AG04449 (cell line): Measurements from ENCODE around the gene TSPAN9.

Source experiments
- CTCF ChIA-PET: fragments of 350-600 bp; formaldehyde crosslinking; extraction: SDS; loops from one replicate; lab custom pipeline; 2021; ENCODE audit warnings: antibody characterized with exemption; lab: Yijun Ruan, JAX
- POLR2A ChIA-PET: fragments of 400-600, 350-600 bp; formaldehyde crosslinking; extraction: SDS; loops from one replicate; lab custom pipeline; 2020; ENCODE audit warnings: antibody characterized with exemption, inconsistent platforms; lab: Yijun Ruan, JAX
- DNase-seq: peaks from one replicate; pipeline ENCODE4 v3.0.0-alpha.2; 2010; ENCODE audit warnings: low read depth, low spot score
- H3K4me3 ChIP-seq: 2 replicates; pipeline ENCODE4 v1.5.1; 2011; ENCODE audit warnings: low read depth, mild to moderate bottlenecking, control low read depth, low read length
- TF ChIP-seq, protein P1 (sequence below): IDR thresholded peaks from one replicate; pipeline ENCODE4 v1.5.1; 2011; ENCODE audit warnings: mild to moderate bottlenecking, moderate library complexity, low read length, control low read depth, inconsistent platforms; ENCODE audit not compliant: insufficient read depth; ENCODE audit errors: missing control alignments

Gene TSPAN9

GRCh38 chr12:3042394-3042793, 34.8 kb upstream of the TSPAN9 start:
- TF ChIP-seq, protein P1, sequence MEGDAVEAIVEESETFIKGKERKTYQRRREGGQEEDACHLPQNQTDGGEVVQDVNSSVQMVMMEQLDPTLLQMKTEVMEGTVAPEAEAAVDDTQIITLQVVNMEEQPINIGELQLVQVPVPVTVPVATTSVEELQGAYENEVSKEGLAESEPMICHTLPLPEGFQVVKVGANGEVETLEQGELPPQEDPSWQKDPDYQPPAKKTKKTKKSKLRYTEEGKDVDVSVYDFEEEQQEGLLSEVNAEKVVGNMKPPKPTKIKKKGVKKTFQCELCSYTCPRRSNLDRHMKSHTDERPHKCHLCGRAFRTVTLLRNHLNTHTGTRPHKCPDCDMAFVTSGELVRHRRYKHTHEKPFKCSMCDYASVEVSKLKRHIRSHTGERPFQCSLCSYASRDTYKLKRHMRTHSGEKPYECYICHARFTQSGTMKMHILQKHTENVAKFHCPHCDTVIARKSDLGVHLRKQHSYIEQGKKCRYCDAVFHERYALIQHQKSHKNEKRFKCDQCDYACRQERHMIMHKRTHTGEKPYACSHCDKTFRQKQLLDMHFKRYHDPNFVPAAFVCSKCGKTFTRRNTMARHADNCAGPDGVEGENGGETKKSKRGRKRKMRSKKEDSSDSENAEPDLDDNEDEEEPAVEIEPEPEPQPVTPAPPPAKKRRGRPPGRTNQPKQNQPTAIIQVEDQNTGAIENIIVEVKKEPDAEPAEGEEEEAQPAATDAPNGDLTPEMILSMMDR = no peak
- ChIA-PET POLR2A (no interaction called here), CTCF (interaction anchor here (0.6 to 2.7 kb wide), 33 partner anchors 9 to 359 kb away, joined by 3 to 31 read pairs (median 5); partner anchors contain the start of genes ITFG2, NRIP2 and TEX52)
- no peak overlapping the region for H3K4me3 ChIP-seq
- DNase-seq = no peak

DNA sequence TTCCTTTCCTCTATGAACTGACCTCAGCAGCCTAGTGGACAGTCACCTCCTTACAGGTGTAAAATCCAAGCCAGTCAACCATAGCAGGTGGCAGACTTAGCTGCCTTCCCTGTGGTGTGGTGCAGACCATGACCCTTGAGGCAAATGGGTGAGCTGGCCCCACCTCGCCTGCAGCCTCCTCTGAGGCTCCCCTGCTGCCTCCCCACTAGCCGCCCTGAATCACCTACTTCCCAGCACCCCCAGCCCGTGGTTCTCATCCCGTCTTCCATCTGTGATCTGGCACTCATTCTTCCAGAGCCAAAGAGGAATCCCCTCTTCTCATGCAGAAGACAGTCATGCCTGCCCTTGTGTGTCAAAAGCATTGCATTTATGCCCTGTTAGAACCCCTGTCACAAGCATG, 34.4 kb upstream of the TSPAN9 start:
- TF ChIP-seq, protein P1 = no peak
- DNase-seq = no peak
- H3K4me3 ChIP-seq = no peak overlapping the region
- ChIA-PET POLR2A (no interaction called here), CTCF (interaction anchor here (0.6 to 2.7 kb wide), 20 partner anchors 9 to 303 kb away, joined by 3 to 31 read pairs (median 7); partner anchors contain the start of gene NRIP2)

- no peak for DNase-seq
- CTCF ChIA-PET = interaction anchor here (1.3 to 2.7 kb wide), 6 partner anchors 10 to 198 kb away, joined by 4 to 31 read pairs (median 10); no protein-coding TSS in a partner anchor
- no peak overlapping the region for H3K4me3 ChIP-seq
- TF ChIP-seq, protein P1 = no peak
- POLR2A ChIA-PET = no interaction called here
These were observed 33.8 kb upstream of the TSPAN9 start for GRCh38 chr12:3043406-3043805.

DNA sequence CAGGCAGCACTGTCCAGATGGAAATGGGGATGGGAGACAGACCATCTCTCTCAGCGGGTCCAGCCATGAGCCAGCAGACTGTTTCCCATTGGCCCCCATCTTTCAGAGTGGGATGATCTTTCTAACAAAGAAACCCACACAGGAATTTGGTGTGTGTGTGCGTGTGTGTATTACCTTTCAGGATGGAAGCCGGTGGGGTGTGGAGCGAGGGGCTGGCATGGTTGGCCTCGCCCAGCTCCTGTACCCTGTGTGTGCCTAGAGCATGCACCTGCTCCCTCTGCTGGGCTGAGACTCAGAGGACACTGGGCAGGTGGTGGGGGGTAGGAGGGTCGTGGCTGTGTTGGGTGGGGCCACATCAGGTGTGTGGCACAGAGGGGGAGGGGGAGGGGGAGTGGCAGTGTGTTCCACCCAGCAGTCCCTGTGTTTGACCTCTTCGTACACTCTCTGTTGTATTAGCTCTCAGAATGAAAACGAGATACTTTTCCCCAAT, 33.0 kb upstream of the TSPAN9 start:
- H3K4me3 ChIP-seq = no peak overlapping the region
- no peak for DNase-seq
- TF ChIP-seq, protein P1 = no peak
- POLR2A ChIA-PET = no interaction called here
- CTCF ChIA-PET = interaction anchor here (1.0 to 1.4 kb wide), 2 partner anchors 11 kb away, joined by 4 read pairs; no protein-coding TSS in a partner anchor

DNA sequence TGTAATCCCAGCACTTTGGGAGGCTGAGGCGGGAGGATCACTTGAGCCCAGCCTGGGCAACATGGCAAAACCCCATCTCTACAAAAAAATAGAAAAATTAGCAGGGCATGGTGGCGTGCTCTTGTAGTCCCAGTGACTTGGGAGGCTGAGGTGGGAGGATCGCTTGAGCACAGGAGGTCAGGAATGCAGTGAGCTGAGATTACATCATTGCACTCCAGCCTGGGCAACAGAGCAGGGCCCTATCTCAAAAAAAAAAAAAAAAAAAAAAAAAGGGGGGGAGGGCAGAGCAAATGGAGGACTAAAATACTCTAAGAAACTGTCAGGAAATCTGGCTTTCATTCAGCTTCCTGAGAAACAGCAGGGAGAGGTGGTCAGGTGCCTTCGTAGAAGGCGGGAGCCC, 31.7 kb upstream of the TSPAN9 start:
- POLR2A ChIA-PET = no interaction called here
- TF ChIP-seq, protein P1 = no peak
- no peak for DNase-seq
- no peak overlapping the region for H3K4me3 ChIP-seq
- CTCF ChIA-PET = interaction anchor here (1.1 to 1.4 kb wide), 3 partner anchors 10 to 13 kb away, joined by 3 to 6 read pairs (median 4); no protein-coding TSS in a partner anchor

DNA sequence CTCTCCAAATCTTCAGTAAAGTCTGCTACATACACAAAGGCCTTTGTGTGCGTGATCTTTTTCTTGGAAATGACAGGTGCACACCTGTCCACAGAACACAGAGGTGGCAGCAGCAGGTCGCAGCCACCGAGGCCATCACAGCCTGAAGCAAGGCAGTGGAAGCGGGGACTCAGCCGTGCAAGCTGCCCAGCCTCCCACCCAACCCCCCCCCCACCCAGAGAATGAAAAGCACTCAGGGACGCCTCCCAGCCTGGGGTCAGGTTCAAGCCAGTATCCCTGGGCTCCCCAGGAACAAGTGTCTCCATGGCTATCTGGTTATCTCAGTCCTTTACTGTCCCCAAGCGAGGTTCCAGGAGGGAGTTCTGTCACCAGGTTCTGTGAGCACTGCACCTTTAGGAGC, 31.2 kb upstream of the TSPAN9 start:
- DNase-seq = no peak
- ChIA-PET CTCF (interaction anchor here (1.1 to 1.4 kb wide), 3 partner anchors 9 to 12 kb away, joined by 3 to 6 read pairs (median 3); no protein-coding TSS in a partner anchor), POLR2A (no interaction called here)
- H3K4me3 ChIP-seq = no peak overlapping the region
- TF ChIP-seq, protein P1 = no peak
